Muscle of leg (tissue), 11 donors: Measurements from ENCODE around the gene DYNC1H1. TPM values are rescaled to one million over a fixed set of nuclear protein-coding genes. Genes with fewer than 3 reads are reported as not detected.

Experiments
- DNase-seq: peaks from one replicate; pipeline ENCODE4 v3.0.0; 2013
- H3K27ac ChIP-seq: one replicate; pipeline ENCODE4 v1.5.1; 2013; ENCODE audit warnings: mild to moderate bottlenecking, low read length, control low read depth
- H3K27me3 ChIP-seq: one replicate; pipeline ENCODE4 v1.6.1; 2013; ENCODE audit warnings: low read length; ENCODE audit not compliant: control insufficient read depth, insufficient read depth
- H3K36me3 ChIP-seq: one replicate; pipeline ENCODE4 v1.6.1; 2013; ENCODE audit warnings: low read length; ENCODE audit not compliant: control insufficient read depth, insufficient read depth
- H3K4me1 ChIP-seq: one replicate; pipeline ENCODE4 v1.6.1; 2013; ENCODE audit warnings: low read length; ENCODE audit not compliant: control insufficient read depth, insufficient read depth
- H3K4me3 ChIP-seq: one replicate; pipeline ENCODE4 v1.5.1; 2013; ENCODE audit warnings: low read length, control low read depth
- H3K9me3 ChIP-seq: replicated peaks from 2 replicates; pipeline ENCODE4 v1.6.1; 2013; ENCODE audit warnings: low read depth, low read length; ENCODE audit not compliant: control insufficient read depth
- WGBS: methylation state at CpG from one replicate; pipeline ENCODE4 v1.1.5; 2013; ENCODE audit warnings: missing lambda C conversion rate; ENCODE audit not compliant: insufficient coverage; 5-methylcytosine and 5-hydroxymethylcytosine counted together
- polyA plus RNA-seq, 8 donors: library from polyadenylated mRNA; unstranded; fragments of 120-200 nt; gene quantifications; one replicate each; pipeline versions ENCODE4 v1.2.1 to v1.2.3, GENCODE V29; 2013; ENCODE audit warnings: inconsistent platforms in 1 of 8, low replicate concordance in 1 of 8; ENCODE audit not compliant: insufficient read length in 8 of 8, insufficient read depth in 1 of 8
- total RNA-seq: library from RNA; stranded (reverse); fragments of 120-200 nt; gene quantifications from one replicate; pipeline ENCODE4 v1.2.4, GENCODE V29; 2013

DYNC1H1 gene
- total and polyA plus RNA-seq, 9 donors, result 205 to 348 (median 264) TPM

DNA sequence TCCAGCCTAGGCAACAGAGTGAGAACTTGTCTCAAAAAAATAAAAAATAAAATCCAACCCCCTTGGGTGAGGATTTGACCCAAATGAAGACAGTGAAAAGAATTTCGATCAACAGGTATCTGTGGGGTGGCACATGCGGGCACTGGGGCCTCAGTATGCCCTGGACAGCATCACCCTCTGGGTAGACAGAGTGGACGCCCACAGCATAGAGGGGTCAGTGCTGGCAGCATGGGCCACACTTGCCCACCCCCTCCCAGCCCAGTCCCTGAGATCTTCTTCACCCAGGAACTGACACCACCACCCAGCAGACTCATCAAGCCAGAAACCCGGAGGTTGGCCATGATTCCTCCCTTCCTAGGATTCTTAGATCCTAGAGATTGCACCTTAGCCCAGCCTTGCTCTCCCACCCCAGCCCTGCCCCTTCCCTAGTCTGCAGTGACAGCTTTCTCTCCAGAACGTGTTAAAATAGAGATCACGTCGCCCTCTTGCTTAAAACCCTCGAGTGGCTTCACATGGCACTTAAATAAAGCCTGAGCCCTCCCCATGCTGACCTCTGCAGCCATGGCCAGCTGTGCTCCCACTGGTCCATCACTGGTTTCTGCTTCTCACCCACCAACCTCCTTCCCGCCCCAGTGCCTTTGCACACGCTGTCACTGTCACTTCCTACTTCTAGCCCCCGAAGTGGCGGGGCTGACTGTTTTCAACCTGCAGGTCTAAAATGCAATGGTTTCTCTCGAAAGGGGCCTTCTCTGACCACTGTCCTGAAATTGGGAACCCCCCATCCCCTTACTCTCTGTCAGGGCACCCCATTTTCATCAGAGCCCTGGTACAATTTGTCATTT, 26.2 kb upstream of the DYNC1H1 start:
- H3K27ac ChIP-seq, result no peak overlapping the region
- no peaks in the 10 kb centered on the region for H3K9me3 ChIP-seq
- H3K36me3 ChIP-seq, result no peaks in the 10 kb centered on the region
- peaks cover 10% of the 10 kb centered on the region for H3K27me3 ChIP-seq
- H3K4me1 ChIP-seq, result no peaks in the 10 kb centered on the region
- DNase-seq, result no peak
- WGBS, result 62% methylated on average over 12 of the region's 13 CpGs
- H3K4me3 ChIP-seq, result no peak overlapping the region

DNA sequence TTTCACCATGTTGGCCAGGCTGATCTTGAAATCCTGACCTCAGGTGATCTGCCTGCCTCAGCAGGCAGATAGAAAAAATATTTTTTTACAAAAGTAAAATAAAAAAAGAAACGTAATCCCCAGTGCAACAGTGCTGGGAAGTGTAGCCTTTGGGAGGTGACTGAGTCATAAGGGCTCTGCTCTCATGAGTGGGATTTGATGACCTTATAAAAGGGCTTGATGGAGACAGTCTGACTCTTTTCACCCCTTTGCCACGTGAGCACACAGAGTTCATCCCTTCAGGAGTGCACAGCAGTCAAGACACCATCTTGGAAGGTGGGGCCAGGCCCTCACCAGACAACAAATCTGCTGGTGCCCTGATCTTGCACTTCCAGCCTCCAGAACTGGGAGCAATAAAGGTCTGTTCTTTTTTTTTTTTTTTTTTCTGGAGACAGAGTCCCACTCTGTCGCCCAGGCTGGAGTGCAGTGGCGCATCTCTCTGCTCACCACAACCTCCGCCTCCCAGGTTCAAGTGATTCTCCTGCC, 24.7 kb upstream of the DYNC1H1 start:
- 100% methylated on average over 1 of the region's 5 CpGs for WGBS
- Histone ChIP-seq H3K36me3 (no peaks in the 10 kb centered on the region), H3K9me3 (no peaks in the 10 kb centered on the region), H3K27ac (no peak overlapping the region), H3K4me3 (no peak overlapping the region), H3K4me1 (no peaks in the 10 kb centered on the region), H3K27me3 (peaks cover 10% of the 10 kb centered on the region)
- no peak for DNase-seq

DNA sequence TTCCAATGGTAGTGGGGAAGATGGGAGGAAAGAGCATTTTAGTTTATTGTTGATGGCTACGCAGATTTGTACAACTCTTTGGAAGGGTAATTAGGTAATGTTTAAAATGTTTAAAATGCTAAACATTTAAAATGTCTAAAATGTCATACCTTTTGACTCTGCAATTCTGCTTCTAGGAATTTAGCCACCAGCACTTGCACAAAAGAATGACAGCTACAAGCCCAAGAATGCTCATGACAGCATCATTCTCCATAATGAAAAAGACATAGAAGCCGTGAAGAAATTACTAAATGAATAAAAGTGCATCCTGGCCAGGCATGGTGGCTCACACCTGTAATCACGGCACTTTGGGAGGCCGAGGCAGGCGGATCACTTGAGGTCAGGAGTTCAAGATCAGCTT, 19.9 kb upstream of the DYNC1H1 start:
- H3K27me3 ChIP-seq, result peaks cover 13% of the 10 kb centered on the region
- no peak for DNase-seq
- H3K4me1 ChIP-seq, result peaks cover 16% of the 10 kb centered on the region
- 100% methylated on average over 2 of the region's 5 CpGs for WGBS
- no peaks in the 10 kb centered on the region for H3K9me3 ChIP-seq
- no peak overlapping the region for H3K27ac ChIP-seq
- no peaks in the 10 kb centered on the region for H3K36me3 ChIP-seq
- no peak overlapping the region for H3K4me3 ChIP-seq

DNA sequence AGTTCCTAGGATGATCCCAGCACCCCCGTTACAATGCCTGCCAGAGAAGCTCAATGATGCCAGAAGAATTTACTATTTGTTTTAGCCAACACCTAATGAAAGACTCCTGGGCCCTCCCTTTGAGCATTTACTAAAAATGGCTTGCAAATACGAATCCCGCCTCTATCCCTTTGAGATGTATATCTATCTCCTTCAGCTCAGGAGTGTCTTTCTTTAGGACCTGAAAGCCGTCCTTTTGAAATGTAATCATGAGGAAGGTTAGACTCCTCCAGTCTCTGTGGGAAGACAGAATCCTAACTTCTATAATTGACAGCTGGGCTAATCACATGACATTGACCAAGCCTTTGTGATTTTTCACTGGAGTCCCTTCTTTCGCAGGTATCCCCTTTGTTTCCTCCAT, 19.2 kb upstream of the DYNC1H1 start:
- WGBS, result 20% methylated on average over 1 of the region's 5 CpGs
- DNase-seq, result no peak
- Histone ChIP-seq H3K36me3 (no peaks in the 10 kb centered on the region), H3K27me3 (peaks cover 13% of the 10 kb centered on the region), H3K9me3 (no peaks in the 10 kb centered on the region), H3K27ac (no peak overlapping the region), H3K4me3 (no peak overlapping the region), H3K4me1 (peaks cover 16% of the 10 kb centered on the region)

- WGBS, result 0% methylated on average over 4 of the region's 8 CpGs
- DNase-seq, result no peak
Observed at GRCh38 chr14:101947577-101947903, 16.8 kb upstream of the DYNC1H1 start.

GRCh38 chr14:101947904-101948665, 16.3 kb upstream of the DYNC1H1 start:
- H3K4me1 ChIP-seq, result peaks cover 16% of the 10 kb centered on the region
- H3K9me3 ChIP-seq, result no peaks in the 10 kb centered on the region
- peak; percentile 100 for DNase-seq
- H3K36me3 ChIP-seq, result no peaks in the 10 kb centered on the region
- peak overlapping the region; percentile 100 for H3K27ac ChIP-seq
- H3K4me3 ChIP-seq, result peak overlapping the region; percentile 99
- H3K27me3 ChIP-seq, result peaks cover 9% of the 10 kb centered on the region
- under 1% methylated on average over 53 of the region's 53 CpGs for WGBS

More at GRCh38 chr14:101947577-101947903, 16.8 kb upstream of the DYNC1H1 start:
- Histone ChIP-seq H3K9me3 (no peaks in the 10 kb centered on the region), H3K4me1 (peaks cover 16% of the 10 kb centered on the region), H3K27ac (peak overlapping the region; percentile 100), H3K27me3 (peaks cover 12% of the 10 kb centered on the region), H3K36me3 (no peaks in the 10 kb centered on the region), H3K4me3 (peak overlapping the region; percentile 99)

- no peaks in the 10 kb centered on the region for H3K36me3 ChIP-seq
- peaks cover 9% of the 10 kb centered on the region for H3K27me3 ChIP-seq
- no peak for DNase-seq
- no peaks in the 10 kb centered on the region for H3K9me3 ChIP-seq
- H3K4me3 ChIP-seq, result peak overlapping the region; percentile 99
- 13% methylated on average over 24 of the region's 29 CpGs for WGBS
- H3K4me1 ChIP-seq, result peaks cover 16% of the 10 kb centered on the region
- H3K27ac ChIP-seq, result peak overlapping the region; percentile 99
Observed at GRCh38 chr14:101948666-101949216, 15.6 kb upstream of the DYNC1H1 start.

GRCh38 chr14:101950100-101950499, 14.3 kb upstream of the DYNC1H1 start:
- Histone ChIP-seq H3K4me1 (peaks cover 16% of the 10 kb centered on the region), H3K9me3 (no peaks in the 10 kb centered on the region), H3K36me3 (no peaks in the 10 kb centered on the region), H3K4me3 (no peak overlapping the region), H3K27ac (no peak overlapping the region), H3K27me3 (peaks cover 9% of the 10 kb centered on the region)
- 45% methylated on average over 2 of the region's 4 CpGs for WGBS
- DNase-seq, result no peak

DNA sequence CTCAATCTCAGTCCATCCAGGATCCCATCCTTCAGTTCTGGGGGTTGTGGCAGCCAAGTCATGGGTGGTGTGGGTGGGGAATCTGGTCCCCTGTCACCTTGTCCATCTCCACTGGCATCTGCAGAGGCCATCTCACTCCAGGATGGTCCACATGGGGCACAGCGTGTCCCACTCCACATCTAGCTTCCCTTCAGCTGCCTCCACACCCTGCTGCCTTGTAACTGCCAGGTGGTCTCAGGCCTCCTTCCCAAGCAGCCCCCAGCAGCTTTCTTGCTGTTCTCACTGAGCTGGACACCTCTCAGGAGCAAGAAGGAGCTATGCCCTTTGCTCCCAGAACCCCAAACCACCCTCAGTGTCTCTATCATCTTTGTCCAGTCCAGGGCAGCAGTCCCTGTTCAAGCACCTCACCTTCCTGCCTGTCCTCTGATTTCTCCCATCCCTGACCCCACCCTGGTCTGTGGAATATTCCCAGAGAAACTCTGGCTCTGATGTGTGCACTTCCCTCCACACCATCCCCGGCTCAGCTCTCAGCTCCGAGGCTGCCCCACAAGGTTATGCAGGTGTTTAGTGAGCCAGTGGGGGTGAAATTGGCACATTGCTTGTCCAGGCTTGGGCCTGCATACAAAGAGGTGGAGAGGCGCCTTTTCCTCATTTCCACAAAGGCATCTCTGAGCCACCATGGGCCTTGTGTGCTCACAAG, 13.7 kb upstream of the DYNC1H1 start:
- 75% methylated on average over 1 of the region's 4 CpGs for WGBS
- H3K36me3 ChIP-seq, result no peaks in the 10 kb centered on the region
- H3K4me1 ChIP-seq, result peaks cover 16% of the 10 kb centered on the region
- no peak for DNase-seq
- H3K4me3 ChIP-seq, result no peak overlapping the region
- H3K27me3 ChIP-seq, result peaks cover 9% of the 10 kb centered on the region
- no peaks in the 10 kb centered on the region for H3K9me3 ChIP-seq
- no peak overlapping the region for H3K27ac ChIP-seq
